C4-2B (cell line): ENCODE measurements around the gene ANAPC2.

ENCODE experiments used
- H3K27ac ChIP-seq: fragments of 450-650 bp; 2 replicates; pipeline ENCODE4 v1.5.1; 2017
- ZFX ChIP-seq: fragments of 450-650 bp; IDR thresholded peaks from 2 replicates; pipeline ENCODE4 v1.6.1; 2017
- TF ChIP-seq, protein P1 (sequence below): fragments of 450-650 bp; conservative IDR thresholded peaks from 2 replicates; pipeline ENCODE4 v1.5.1; 2017; ENCODE audit warnings: mild to moderate bottlenecking

The ANAPC2 gene

DNA sequence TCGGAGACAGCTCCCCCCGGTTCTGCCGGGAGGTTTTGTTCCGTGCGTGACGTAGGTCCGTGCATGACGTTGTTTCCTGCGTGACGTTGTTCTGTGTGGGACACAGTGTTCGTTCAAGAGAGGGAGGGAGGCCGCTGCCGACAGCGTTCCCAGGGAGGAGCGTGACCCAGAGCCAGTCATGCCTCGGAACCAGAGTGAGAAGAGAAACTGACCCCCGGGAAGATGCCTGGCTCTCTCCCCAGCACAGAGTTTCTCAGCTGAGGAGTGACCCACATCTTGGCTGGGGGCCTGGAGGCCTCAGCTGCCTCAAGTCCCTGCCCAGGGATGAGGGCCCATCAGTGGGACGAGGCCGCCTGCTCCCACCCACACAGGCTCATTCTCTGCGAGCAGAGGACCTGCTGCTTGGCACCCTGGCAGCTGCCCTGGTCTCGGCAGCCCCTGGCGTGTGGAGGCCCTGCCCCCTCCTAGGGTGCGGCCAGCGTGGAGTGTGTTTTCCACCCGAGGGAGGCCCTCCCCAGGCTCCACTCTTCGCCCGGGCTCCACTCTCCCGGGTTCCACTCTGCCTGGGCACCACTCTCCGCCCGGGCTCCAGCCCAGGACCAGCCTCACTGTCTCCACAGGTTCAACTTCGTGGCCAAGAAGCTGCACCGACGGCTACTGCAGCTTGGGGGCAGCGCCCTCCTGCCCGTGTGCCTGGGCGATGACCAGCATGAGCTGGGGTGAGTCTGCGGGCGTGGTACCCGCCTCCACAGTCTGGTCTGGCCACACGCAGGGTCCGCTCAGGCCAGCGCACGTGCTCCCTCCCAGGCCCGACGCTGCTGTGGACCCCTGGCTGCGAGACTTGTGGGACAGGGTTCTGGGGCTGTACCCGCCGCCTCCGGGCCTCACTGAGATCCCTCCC, 25.1 kb upstream of the ANAPC2 start:
- H3K27ac ChIP-seq, result no peak overlapping the region

DNA sequence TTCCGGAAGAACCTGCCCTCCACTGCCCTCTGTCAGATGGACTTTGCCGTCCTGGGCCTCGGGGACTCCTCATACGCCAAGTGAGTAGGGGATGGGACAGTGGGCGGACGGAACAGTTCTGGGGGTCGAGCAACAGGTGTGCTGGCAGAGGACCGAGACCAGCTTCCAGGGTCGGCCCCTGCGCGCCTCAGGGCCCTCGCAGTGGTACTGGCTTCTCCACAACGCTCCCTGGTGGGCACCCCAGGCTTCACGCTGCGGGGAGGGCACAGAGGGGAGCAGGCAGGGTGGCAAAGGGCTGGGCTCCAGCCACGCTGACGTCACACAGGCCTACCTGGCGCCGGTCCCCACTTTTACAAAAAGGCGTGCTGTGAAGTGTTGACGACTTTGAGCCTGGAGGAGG, 24.2 kb upstream of the ANAPC2 start:
- H3K27ac ChIP-seq, result no peak overlapping the region
- no peak for TF ChIP-seq ZFX
- TF ChIP-seq, protein P1, sequence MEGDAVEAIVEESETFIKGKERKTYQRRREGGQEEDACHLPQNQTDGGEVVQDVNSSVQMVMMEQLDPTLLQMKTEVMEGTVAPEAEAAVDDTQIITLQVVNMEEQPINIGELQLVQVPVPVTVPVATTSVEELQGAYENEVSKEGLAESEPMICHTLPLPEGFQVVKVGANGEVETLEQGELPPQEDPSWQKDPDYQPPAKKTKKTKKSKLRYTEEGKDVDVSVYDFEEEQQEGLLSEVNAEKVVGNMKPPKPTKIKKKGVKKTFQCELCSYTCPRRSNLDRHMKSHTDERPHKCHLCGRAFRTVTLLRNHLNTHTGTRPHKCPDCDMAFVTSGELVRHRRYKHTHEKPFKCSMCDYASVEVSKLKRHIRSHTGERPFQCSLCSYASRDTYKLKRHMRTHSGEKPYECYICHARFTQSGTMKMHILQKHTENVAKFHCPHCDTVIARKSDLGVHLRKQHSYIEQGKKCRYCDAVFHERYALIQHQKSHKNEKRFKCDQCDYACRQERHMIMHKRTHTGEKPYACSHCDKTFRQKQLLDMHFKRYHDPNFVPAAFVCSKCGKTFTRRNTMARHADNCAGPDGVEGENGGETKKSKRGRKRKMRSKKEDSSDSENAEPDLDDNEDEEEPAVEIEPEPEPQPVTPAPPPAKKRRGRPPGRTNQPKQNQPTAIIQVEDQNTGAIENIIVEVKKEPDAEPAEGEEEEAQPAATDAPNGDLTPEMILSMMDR, result no peak

More for the DNA sequence above, 25.1 kb upstream of the ANAPC2 start:
- TF ChIP-seq ZFX, result no peak
- TF ChIP-seq, protein P1, result no peak; the same call in 1 of the 2 replicates

DNA sequence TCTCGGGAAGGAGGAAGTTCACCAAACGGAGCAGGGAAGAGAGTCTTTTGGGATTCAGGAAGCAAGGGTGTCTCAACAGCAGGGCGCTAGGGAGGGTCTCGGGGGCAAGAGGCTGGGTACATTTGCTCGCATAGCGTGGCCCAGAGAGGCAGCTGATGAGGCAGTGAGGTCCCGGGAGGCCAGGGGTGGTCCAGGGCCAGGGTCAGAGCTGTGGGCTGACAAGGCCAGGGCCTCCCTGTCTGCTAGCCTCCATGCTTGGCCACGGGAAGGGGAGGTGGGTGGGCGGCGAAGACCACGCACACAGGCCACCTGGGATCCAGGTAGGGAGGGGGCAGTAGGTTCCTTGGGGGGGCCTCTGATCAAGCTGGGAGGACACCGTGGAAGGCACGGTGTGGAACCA, 23.2 kb upstream of the ANAPC2 start:
- no peak overlapping the region for H3K27ac ChIP-seq
- TF ChIP-seq, protein P1, result no peak
- no peak for TF ChIP-seq ZFX

DNA sequence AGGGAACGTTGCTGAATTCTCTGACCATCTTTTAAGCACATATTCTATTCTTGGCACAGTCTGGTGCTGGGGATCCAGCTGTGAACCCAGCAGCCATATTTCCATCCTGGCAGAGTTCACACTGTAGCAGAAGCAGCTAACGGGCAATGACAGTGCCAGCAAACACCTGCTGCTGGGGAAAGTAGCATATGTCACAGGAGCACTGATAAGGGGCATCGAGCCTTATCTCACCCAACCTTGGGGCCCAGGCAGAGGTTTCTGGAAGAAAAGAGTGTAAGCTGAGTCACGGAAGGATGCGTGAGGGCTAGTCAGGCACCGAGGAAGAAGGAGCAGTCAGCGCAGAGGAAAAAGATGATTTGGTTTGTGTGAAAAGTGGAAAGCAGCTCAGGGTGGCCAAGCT, 18.2 kb upstream of the ANAPC2 start:
- 0 out of 2 replicates have a peak overlapping the region, but pooled peaks have one; percentile 86 for H3K27ac ChIP-seq
- TF ChIP-seq ZFX, result no peak
- TF ChIP-seq, protein P1, result no peak

DNA sequence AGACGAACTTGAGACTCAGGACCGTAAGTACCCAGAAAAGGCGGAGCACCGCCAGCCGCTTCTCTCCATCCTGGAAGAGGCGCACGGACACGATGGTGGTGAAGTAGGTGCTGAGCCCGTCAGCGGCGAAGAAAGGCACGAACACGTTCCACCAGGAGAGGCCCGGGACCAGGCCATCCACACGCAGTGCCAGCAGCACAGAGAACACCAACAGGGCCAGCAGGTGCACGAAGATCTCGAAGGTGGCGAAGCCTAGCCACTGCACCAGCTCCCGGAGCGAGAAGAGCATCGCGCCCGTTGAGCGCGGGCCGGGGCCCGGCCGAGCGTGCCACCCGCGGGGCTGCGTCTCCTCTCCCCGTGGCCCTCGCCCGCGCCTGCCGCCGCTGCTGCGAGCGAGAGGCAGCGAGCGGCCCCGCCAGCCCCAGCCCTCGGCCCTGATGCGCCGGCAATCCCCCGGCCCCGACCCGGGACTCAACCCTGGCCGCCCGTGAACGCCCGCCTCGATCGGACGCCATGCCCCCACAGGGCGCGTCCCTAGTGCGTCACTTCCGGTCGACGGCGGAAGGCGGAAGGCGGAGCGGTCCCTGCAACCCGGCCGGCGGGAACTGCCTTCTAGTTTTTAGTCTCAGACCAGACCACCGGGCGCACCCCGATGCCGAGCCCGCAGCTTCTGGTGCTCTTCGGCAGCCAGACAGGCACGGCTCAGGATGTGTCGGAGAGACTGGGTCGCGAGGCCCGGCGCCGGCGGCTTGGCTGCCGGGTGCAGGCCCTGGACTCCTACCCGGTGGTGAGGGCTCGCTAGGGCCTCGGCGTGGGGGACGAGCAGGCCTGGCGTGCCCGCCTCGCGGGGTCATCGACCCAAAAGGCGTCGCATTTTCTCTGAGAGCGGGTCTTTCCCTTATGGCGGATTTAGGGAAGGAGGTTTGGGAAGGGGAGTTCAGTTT, 17.0 kb upstream of the ANAPC2 start, which contains the start of the genes NDOR1 and TMEM203:
Gene NDOR1, plus strand, starts transcription at position 575 of the 944 bp plus-strand sequence. Its CDS starts 78 bp downstream, at position 653.
Gene TMEM203, minus strand, starts transcription at position 523 of the 944 bp plus-strand sequence. Its CDS starts 234 bp downstream, at position 289.
- H3K27ac ChIP-seq, result peak within 1 kb of the TSS; percentile 86
- TF ChIP-seq, protein P1, result no peak
- TF ChIP-seq ZFX, result peak; percentile 95; the same call in 1 of the 2 replicates

DNA sequence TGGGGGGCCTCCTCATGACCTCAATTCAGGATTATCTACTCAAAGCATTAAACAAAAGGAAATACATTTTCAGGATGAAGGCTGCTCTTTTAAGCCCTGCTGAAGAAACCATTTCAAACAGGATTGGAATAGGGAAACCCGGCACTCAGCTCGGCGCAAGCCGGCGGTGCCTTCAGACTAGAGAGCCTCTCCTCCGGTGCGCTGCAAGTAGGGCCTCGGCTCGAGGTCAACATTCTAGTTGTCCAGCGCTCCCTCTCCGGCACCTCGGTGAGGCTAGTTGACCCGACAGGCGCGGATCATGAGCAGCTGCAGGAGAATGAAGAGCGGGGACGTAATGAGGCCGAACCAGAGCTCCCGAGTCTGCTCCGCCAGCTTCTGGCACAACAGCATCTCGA, 16.4 kb upstream of the ANAPC2 start:
- peak overlapping the region; percentile 86 for H3K27ac ChIP-seq
- no peak for TF ChIP-seq ZFX
- TF ChIP-seq, protein P1, result no peak
